ENCODE results near the gene INPP5A.

DNA sequence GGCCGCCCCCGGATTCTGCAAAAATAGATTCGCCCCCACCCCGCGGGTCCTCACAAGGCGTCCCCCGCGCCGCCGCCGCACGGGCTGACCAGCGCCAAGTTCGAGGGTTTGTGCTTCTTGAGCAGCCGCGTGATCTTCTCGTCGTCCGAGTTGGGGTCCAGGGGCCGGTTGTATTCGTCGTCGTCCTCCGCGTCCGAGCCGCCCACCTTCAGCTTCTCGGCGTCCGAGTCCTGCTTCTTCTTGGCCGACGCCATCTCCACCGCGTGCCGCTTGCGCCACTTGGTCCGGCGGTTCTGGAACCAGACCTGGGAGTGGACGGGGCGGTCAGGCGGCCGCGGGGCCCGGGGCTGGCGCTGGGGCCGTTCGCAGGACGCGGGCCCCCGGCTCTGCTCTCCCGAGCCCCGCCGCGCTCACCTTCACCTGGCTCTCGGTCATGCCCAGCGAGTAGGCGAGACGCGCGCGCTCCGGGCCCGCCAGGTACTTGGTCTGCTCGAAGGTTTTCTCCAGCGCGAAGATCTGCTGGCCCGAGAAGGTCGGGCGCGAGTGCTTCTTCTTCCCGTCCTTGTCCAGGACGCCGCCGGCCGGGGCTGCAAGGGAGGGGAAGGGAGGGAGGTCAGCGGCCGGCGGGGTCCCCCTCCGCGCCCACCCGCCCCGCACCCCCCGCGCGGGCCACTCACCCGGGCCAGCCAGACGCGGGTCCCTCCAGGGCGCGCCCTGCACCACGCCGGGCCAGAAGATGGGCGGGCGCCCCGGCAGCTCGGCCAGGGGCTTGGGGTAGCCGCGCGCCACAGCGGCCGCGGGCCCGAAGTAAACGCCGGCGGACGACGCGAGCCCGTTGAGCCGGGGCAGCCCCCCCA, 247.5 kb downstream of the INPP5A start:
- TF ChIP-seq POLR2A (IDR thresholded peaks at IDR 0.05; ENCODE audit: low read length): no peak
- TF ChIP-seq GATA1 (IDR thresholded peaks at IDR 0.05; ENCODE audit: low read depth, low read length): no peak

Data from erythroblast (primary cell).